HL-60 (cell line): ENCODE measurements around the gene FMNL2.

Experiments
- DNase-seq, 2 experiments: peaks; one replicate each; pipeline ENCODE4 v3.0.0-alpha.2; 2010 to 2020; ENCODE audit warnings: low read depth in 1 of 2, low spot score in 1 of 2
- H3K27ac ChIP-seq: fragments of 250-450 bp; sonication (Bioruptor Pico); replicated peaks from 2 replicates; pipeline ENCODE4 v1.5.1; 2020; ENCODE audit warnings: mild to moderate bottlenecking, moderate library complexity
- H3K27me3 ChIP-seq: fragments of 250-450 bp; sonication (Bioruptor Pico); 2 replicates; pipeline ENCODE4 v1.5.1; 2021; ENCODE audit warnings: mild to moderate bottlenecking, moderate library complexity; ENCODE audit not compliant: insufficient read depth, poor library complexity, severe bottlenecking
- H3K4me3 ChIP-seq: replicated peaks from 2 replicates; pipeline ENCODE4 v1.5.1; 2011; ENCODE audit warnings: mild to moderate bottlenecking, control low read depth, low read length; ENCODE audit not compliant: insufficient read depth
- CTCF ChIP-seq: IDR thresholded peaks from one replicate; pipeline ENCODE4 v1.5.1; 2011; ENCODE audit warnings: low read length, control low read depth, inconsistent platforms; ENCODE audit not compliant: insufficient read depth
- GABPA ChIP-seq: IDR thresholded peaks from 2 replicates; pipeline ENCODE4 v1.6.1; 2012; ENCODE audit warnings: low read depth
- POLR2AphosphoS5 ChIP-seq: IDR thresholded peaks from 2 replicates; pipeline ENCODE4 v1.6.1; 2012; ENCODE audit warnings: low read depth
- REST ChIP-seq: IDR thresholded peaks from 2 replicates; pipeline ENCODE4 v1.6.1; 2012; ENCODE audit warnings: low read depth; ENCODE audit not compliant: insufficient replicate concordance
- SPI1 ChIP-seq: IDR thresholded peaks from 2 replicates; pipeline ENCODE4 v1.6.1; 2012; ENCODE audit warnings: low read depth, mild to moderate bottlenecking, borderline replicate concordance

The FMNL2 gene

GRCh38 chr2:152413228-152414030, 78.5 kb downstream of the FMNL2 start:
- H3K27me3 ChIP-seq: no peaks in the 10 kb centered on the region
- no peak for TF ChIP-seq CTCF
- no peak for TF ChIP-seq GABPA
- TF ChIP-seq SPI1: no peak
- TF ChIP-seq REST: no peak
- no peak for TF ChIP-seq POLR2AphosphoS5
- no peak overlapping the region for H3K4me3 ChIP-seq
- no peak overlapping the region for H3K27ac ChIP-seq
- no peak for DNase-seq

GRCh38 chr2:152415231-152415642, 80.3 kb downstream of the FMNL2 start:
- H3K4me3 ChIP-seq: no peak overlapping the region
- no peaks in the 10 kb centered on the region for H3K27me3 ChIP-seq
- TF ChIP-seq SPI1 (no peak), CTCF (no peak), GABPA (no peak), REST (no peak), POLR2AphosphoS5 (no peak)
- DNase-seq: no peak
- no peak overlapping the region for H3K27ac ChIP-seq

GRCh38 chr2:152415796-152416195, 80.8 kb downstream of the FMNL2 start:
- Histone ChIP-seq H3K27ac (no peak overlapping the region), H3K27me3 (no peaks in the 10 kb centered on the region), H3K4me3 (no peak overlapping the region)
- DNase-seq: no peak
- TF ChIP-seq SPI1 (no peak), REST (no peak), POLR2AphosphoS5 (no peak), CTCF (no peak), GABPA (no peak)
